Smooth muscle cell (in vitro differentiated cells): ENCODE results near the gene OR52E4. TPM values are rescaled to one million over a fixed set of nuclear protein-coding genes. Genes with fewer than 3 reads are reported as not detected.

Experiments used
- DNase-seq: peaks from one replicate; lab custom pipeline; 2025; ENCODE audit not compliant: unreplicated experiment; lab: John Stamatoyannopoulos, UW
- H2AFZ ChIP-seq: fragments of 200-600 bp; sonication (generic); 2 replicates; pipeline ENCODE4 v1.6.0; 2016; ENCODE audit warnings: antibody characterized with exemption, low read depth, mild to moderate bottlenecking
- H3F3A ChIP-seq: fragments of 200-600 bp; sonication (generic); 2 replicates; pipeline ENCODE4 v1.6.0; 2017; ENCODE audit warnings: antibody characterized with exemption, low read depth
- H3K27ac ChIP-seq: fragments of 200-600 bp; sonication (generic); 2 replicates; pipeline ENCODE4 v1.5.1; 2016; ENCODE audit warnings: low read depth, mild to moderate bottlenecking
- H3K27me3 ChIP-seq: fragments of 200-600 bp; sonication (generic); 2 replicates; pipeline ENCODE4 v1.6.1; 2016; ENCODE audit warnings: low read depth, mild to moderate bottlenecking
- H3K36me3 ChIP-seq: fragments of 200-600 bp; sonication (generic); 2 replicates; pipeline ENCODE4 v1.5.1; 2016; ENCODE audit warnings: low read depth
- H3K4me1 ChIP-seq: fragments of 200-600 bp; sonication (generic); 2 replicates; pipeline ENCODE4 v1.5.1; 2016; ENCODE audit warnings: low read depth
- H3K4me2 ChIP-seq: fragments of 200-600 bp; sonication (generic); 2 replicates; pipeline ENCODE4 v1.6.0; 2016; ENCODE audit warnings: mild to moderate bottlenecking
- H3K4me3 ChIP-seq: fragments of 200-600 bp; sonication (generic); 2 replicates; pipeline ENCODE4 v1.5.1; 2016; ENCODE audit warnings: mild to moderate bottlenecking
- H3K79me2 ChIP-seq: fragments of 200-600 bp; sonication (generic); 2 replicates; pipeline ENCODE4 v1.6.0; 2016; ENCODE audit warnings: low read depth, mild to moderate bottlenecking
- H3K9ac ChIP-seq: fragments of 200-600 bp; sonication (generic); 2 replicates; pipeline ENCODE4 v1.6.0; 2016; ENCODE audit warnings: low read depth
- H3K9me3 ChIP-seq: fragments of 200-600 bp; sonication (generic); replicated peaks from 2 replicates; pipeline ENCODE4 v1.5.1; 2016; ENCODE audit warnings: low read depth
- H4K20me1 ChIP-seq: fragments of 200-600 bp; sonication (generic); 2 replicates; pipeline ENCODE4 v1.6.0; 2016; ENCODE audit warnings: low read depth
- WGBS: methylation state at CpG from one replicate; pipeline ENCODE4 v1.1.7; 2016; ENCODE audit warnings: low lambda C conversion rate; 5-methylcytosine and 5-hydroxymethylcytosine counted together
- polyA plus RNA-seq: library from polyadenylated mRNA; unstranded; fragments of >200 nt; fragmentation: Nextera tagmentation; extraction: Ambion mirVana; gene quantifications from 2 replicates; pipeline ENCODE4 v1.2.1, GENCODE V29; 2016
- total RNA-seq: library from RNA; depleted of rRNA; stranded (reverse); fragments of >200 nt; gene quantifications from 2 replicates; pipeline ENCODE4 v1.2.3, GENCODE V29; 2014
- TF ChIP-seq, protein P1 (sequence below): fragments of 200-600 bp; sonication (generic); IDR thresholded peaks from 2 replicates; pipeline ENCODE4 v1.5.1; 2017; ENCODE audit warnings: borderline replicate concordance, mild to moderate bottlenecking, antibody characterized with exemption; ENCODE audit not compliant: insufficient read depth, poor library complexity, severe bottlenecking

OR52E4 gene
- total and polyA plus RNA-seq, 2 experiments from 2014 or later, result not detected

DNA sequence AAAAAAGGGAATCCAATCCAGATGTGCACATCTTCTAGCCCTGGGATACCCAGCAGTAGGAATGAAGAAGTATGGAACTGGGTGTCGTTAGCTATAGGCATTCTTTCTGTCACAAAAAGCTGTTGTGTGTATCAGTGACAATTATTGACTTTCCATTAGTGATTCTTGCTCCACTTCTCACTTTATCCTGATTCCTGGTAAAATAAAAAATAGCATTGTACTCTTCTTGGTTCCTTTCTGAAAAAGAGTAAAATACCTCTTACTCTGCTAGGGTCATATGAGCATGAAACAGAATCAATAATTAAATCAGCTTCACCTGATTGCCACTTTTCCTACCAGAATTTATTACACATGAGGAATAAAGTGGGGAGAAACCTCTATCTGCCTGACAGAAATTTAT is 38.6 kb upstream of the OR52E4 start, which contains the start of gene OR52E6:
Gene OR52E6 (minus strand): TSS at position 101 of the 400 bp plus-strand sequence. CDS start 0 bp downstream, at position 101.
- 37% methylated on average over 1 of the region's 1 CpG for WGBS
- H3K36me3 ChIP-seq, result no peaks in the 10 kb centered on the region

DNA sequence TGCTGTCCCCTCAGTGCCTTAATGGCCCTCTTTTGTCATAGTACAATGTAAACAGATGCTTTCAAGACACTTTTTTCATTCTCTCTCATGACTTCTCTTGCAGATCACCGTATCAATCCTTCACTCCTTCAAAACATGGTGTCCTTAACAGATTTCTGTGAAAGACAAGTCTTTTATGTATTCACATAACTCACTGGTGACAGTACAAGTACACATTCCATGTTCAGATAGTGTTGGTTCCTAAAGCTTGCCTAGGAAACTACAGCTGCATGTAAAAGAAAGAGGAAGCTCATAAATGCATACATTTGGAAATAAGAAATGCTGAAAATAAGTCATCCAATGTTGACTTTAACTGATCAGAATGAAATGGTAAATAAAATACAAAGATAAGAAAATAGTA is 33.7 kb upstream of the OR52E4 start:
- Histone ChIP-seq H3F3A (no peaks in the 10 kb centered on the region), H3K4me2 (no peak overlapping the region), H4K20me1 (no peaks in the 10 kb centered on the region), H3K79me2 (no peaks in the 10 kb centered on the region), H3K9ac (no peak overlapping the region), H3K9me3 (no peaks in the 10 kb centered on the region), H3K4me3 (no peak overlapping the region), H3K36me3 (no peaks in the 10 kb centered on the region), H3K4me1 (no peaks in the 10 kb centered on the region), H2AFZ (no peak overlapping the region), H3K27ac (no peak overlapping the region), H3K27me3 (peaks cover 4% of the 10 kb centered on the region)
- DNase-seq, result no peak
- TF ChIP-seq, protein P1, sequence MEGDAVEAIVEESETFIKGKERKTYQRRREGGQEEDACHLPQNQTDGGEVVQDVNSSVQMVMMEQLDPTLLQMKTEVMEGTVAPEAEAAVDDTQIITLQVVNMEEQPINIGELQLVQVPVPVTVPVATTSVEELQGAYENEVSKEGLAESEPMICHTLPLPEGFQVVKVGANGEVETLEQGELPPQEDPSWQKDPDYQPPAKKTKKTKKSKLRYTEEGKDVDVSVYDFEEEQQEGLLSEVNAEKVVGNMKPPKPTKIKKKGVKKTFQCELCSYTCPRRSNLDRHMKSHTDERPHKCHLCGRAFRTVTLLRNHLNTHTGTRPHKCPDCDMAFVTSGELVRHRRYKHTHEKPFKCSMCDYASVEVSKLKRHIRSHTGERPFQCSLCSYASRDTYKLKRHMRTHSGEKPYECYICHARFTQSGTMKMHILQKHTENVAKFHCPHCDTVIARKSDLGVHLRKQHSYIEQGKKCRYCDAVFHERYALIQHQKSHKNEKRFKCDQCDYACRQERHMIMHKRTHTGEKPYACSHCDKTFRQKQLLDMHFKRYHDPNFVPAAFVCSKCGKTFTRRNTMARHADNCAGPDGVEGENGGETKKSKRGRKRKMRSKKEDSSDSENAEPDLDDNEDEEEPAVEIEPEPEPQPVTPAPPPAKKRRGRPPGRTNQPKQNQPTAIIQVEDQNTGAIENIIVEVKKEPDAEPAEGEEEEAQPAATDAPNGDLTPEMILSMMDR, result no peak
- 84% methylated on average over 1 of the region's 1 CpG for WGBS

More for the DNA sequence above, 38.6 kb upstream of the OR52E4 start, which contains the start of gene OR52E6:
- Histone ChIP-seq H3F3A (no peaks in the 10 kb centered on the region), H3K27ac (no peak within 1 kb of the TSS), H3K4me3 (no peak within 1 kb of the TSS), H3K9ac (no peak within 1 kb of the TSS), H3K4me1 (no peaks in the 10 kb centered on the region), H2AFZ (no peak within 1 kb of the TSS), H3K9me3 (no peaks in the 10 kb centered on the region), H3K4me2 (no peak within 1 kb of the TSS), H4K20me1 (no peaks in the 10 kb centered on the region), H3K79me2 (no peaks in the 10 kb centered on the region), H3K27me3 (peaks cover 4% of the 10 kb centered on the region)
- DNase-seq, result no peak
- TF ChIP-seq, protein P1, result no peak

DNA sequence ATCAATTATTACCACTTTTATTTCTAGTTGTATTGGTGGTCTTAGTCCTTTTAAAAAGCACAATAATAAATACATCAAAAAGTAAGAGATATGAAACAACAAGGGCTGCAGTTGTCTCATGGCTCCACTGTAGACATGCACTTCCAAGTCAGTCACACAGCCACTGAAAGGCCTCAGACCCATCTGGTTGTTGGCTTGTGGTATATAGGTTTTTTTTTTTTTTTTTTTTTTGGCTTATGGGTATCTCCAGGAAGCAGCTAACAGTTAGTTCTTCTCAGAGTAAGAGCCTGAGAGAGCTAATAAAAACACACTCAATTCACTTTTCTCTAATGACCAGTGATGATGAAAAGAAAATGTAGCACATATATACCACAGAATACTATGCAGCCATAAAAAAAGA is 32.7 kb upstream of the OR52E4 start:
- TF ChIP-seq, protein P1, result no peak
- Histone ChIP-seq H3K4me3 (no peak overlapping the region), H3K79me2 (no peaks in the 10 kb centered on the region), H4K20me1 (no peaks in the 10 kb centered on the region), H3K4me2 (no peak overlapping the region), H3K4me1 (no peaks in the 10 kb centered on the region), H2AFZ (no peak overlapping the region), H3K36me3 (no peaks in the 10 kb centered on the region), H3K27ac (no peak overlapping the region), H3K9ac (no peak overlapping the region), H3K27me3 (peaks cover 4% of the 10 kb centered on the region), H3K9me3 (no peaks in the 10 kb centered on the region), H3F3A (no peaks in the 10 kb centered on the region)
- DNase-seq, result no peak

DNA sequence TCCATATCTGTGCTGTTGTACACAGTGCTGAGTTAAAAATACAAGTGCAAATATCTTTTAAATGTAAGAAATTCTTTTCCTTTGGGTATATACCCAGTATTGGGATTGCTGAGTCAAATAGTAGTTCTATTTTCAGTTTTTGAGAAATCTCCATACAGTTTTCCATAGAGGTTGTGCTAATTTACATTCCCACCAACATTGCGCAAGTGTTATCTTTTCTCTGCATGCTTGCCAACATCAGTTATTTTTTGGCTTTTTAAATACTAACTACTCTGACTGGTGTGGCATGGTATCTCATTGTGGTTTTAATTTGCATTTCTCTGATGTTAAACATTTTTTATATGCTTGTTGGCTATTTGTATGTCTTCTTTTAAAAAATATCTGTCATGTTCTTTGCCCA is 29.4 kb upstream of the OR52E4 start:
- H3K27ac ChIP-seq, result no peak overlapping the region

More for the DNA sequence above, 29.4 kb upstream of the OR52E4 start:
- H2AFZ ChIP-seq, result no peak overlapping the region
- H3K4me1 ChIP-seq, result no peaks in the 10 kb centered on the region
- H3K4me3 ChIP-seq, result no peak overlapping the region
- 100% methylated on average over 1 of the region's 1 CpG for WGBS
- H3K79me2 ChIP-seq, result no peaks in the 10 kb centered on the region
- TF ChIP-seq, protein P1, result no peak
- no peaks in the 10 kb centered on the region for H3K36me3 ChIP-seq
- H3K4me2 ChIP-seq, result no peak overlapping the region
- no peaks in the 10 kb centered on the region for H3K9me3 ChIP-seq
- H3F3A ChIP-seq, result no peaks in the 10 kb centered on the region
- DNase-seq, result no peak
- H3K9ac ChIP-seq, result no peak overlapping the region
- H4K20me1 ChIP-seq, result no peaks in the 10 kb centered on the region
- H3K27me3 ChIP-seq, result no peaks in the 10 kb centered on the region
